OCI-LY7 (cell line): ENCODE data around the gene ZNF23.

Experiments used
- EZH2phosphoT487 ChIP-seq: fragments of 200-600 bp; sonication (generic); IDR thresholded peaks from 2 replicates; pipeline ENCODE4 v1.6.1; 2018; ENCODE audit warnings: low read depth, borderline replicate concordance, mild to moderate bottlenecking, mixed run types, antibody characterized with exemption, low read length, moderate library complexity, mixed read lengths
- TF ChIP-seq, protein P1 (sequence below): fragments of 200-600 bp; sonication (generic); conservative IDR thresholded peaks from 2 replicates; pipeline ENCODE4 v1.5.1; 2014; ENCODE audit warnings: mild to moderate bottlenecking, antibody characterized with exemption, low read length, moderate library complexity, mixed read lengths

DNA sequence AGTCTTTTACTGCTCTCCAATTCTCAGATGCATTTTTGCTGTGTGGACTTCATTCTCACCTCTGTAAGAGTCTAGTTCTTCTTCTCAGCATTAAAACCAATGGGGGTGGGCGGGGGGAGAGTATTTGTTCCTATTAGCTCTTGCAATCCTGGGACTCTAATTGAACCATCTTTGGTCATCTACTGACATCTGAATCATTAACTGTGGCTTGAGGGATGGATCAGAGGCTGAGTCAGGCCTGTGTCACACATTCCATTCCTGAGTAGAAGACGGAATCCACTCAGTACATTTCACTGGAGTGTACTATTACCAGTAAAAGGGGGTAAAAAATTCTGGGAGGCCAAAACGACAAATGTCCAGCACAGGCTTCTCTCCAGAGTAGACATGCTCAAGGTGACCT lies 12.8 kb upstream of the ZNF23 start:
- TF ChIP-seq, protein P1, sequence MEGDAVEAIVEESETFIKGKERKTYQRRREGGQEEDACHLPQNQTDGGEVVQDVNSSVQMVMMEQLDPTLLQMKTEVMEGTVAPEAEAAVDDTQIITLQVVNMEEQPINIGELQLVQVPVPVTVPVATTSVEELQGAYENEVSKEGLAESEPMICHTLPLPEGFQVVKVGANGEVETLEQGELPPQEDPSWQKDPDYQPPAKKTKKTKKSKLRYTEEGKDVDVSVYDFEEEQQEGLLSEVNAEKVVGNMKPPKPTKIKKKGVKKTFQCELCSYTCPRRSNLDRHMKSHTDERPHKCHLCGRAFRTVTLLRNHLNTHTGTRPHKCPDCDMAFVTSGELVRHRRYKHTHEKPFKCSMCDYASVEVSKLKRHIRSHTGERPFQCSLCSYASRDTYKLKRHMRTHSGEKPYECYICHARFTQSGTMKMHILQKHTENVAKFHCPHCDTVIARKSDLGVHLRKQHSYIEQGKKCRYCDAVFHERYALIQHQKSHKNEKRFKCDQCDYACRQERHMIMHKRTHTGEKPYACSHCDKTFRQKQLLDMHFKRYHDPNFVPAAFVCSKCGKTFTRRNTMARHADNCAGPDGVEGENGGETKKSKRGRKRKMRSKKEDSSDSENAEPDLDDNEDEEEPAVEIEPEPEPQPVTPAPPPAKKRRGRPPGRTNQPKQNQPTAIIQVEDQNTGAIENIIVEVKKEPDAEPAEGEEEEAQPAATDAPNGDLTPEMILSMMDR = no peak
- TF ChIP-seq EZH2phosphoT487 = no peak
